ENCODE measurements around the gene COMTD1.

- TF ChIP-seq CTCF (IDR thresholded peaks at IDR 0.05; ENCODE audit: low read depth, low read length) (no peak), EZH2phosphoT487 (IDR thresholded peaks at IDR 0.05; ENCODE audit: low read depth) (no peak)
Measured at GRCh38 chr10:75210282-75211006, 25.3 kb downstream of the COMTD1 start, which contains the start of gene VDAC2.

Data from OCI-LY3 (cell line).